AG04450 (cell line): ENCODE results near the gene ANO9. TPM values are rescaled to one million over a fixed set of nuclear protein-coding genes. Genes with fewer than 3 reads are reported as not detected.

Experiments used
- CTCF ChIA-PET: fragments of 300-600, 350-600 bp; formaldehyde crosslinking; extraction: SDS; loops from one replicate; lab custom pipeline; 2022; ENCODE audit warnings: antibody characterized with exemption, inconsistent platforms; lab: Charles Lee
- POLR2A ChIA-PET: fragments of 350-600 bp; formaldehyde crosslinking; extraction: SDS; loops from one replicate; lab custom pipeline; 2021; ENCODE audit warnings: antibody characterized with exemption, inconsistent platforms; lab: Yijun Ruan, JAX
- DNase-seq: peaks from one replicate; pipeline ENCODE4 v3.0.0-alpha.2; 2011; ENCODE audit warnings: low read depth, low spot score
- H3K27ac ChIP-seq: one replicate; pipeline ENCODE4 v1.5.1; 2012; ENCODE audit warnings: low read depth, low read length, control low read depth
- H3K27me3 ChIP-seq: one replicate; pipeline ENCODE4 v1.6.0; 2012; ENCODE audit warnings: low read length; ENCODE audit not compliant: control insufficient read depth, insufficient read depth
- H3K4me3 ChIP-seq: 2 replicates; pipeline ENCODE4 v1.5.1; 2011; ENCODE audit warnings: mild to moderate bottlenecking, low read depth, low read length, control low read depth
- H3K9me3 ChIP-seq: 2 replicates; pipeline ENCODE4 v1.5.1; 2012; ENCODE audit warnings: low read length; ENCODE audit not compliant: control insufficient read depth, insufficient read depth
- CTCF ChIP-seq: IDR thresholded peaks from 2 replicates; pipeline ENCODE4 v1.5.1; 2011; ENCODE audit warnings: low read depth, low read length, control low read depth, inconsistent platforms
- polyA plus RNA-seq: library from polyadenylated mRNA; depleted of rRNA; stranded (reverse); fragments of >200 nt; gene quantifications from 2 replicates; pipeline ENCODE4 v1.2.3, GENCODE V29; 2011; rRNA removed
- small RNA-seq: library from RNA; depleted of rRNA; stranded (forward); fragments of <200 nt; gene quantifications from one replicate; pipeline ENCODE3, GENCODE V24; 2012; ENCODE audit warnings: low read depth; ENCODE audit not compliant: insufficient read length

Gene ANO9
- polyA plus RNA-seq, 1 experiment, result 0.10 TPM

GRCh38 chr11:369336-370018 lies 72.3 kb downstream of the ANO9 start, which contains the start of gene B4GALNT4:
Gene B4GALNT4, plus strand, starts transcription at chr11:369499. Its CDS starts 305 bp downstream, at chr11:369804.
- ChIA-PET POLR2A (no interaction called here), CTCF (interaction anchor here (1.3 kb wide), 1 partner anchor 119 kb away, joined by 3 read pairs; no protein-coding TSS in a partner anchor)
- Histone ChIP-seq H3K27ac (no peak within 1 kb of the TSS), H3K4me3 (peak within 1 kb of the TSS; percentile 64), H3K27me3 (peaks cover 19% of the 10 kb centered on the region), H3K9me3 (peaks cover 9% of the 10 kb centered on the region; the same call in 1 of the 2 replicates)
- DNase-seq, result no peak
- no peak for TF ChIP-seq CTCF

GRCh38 chr11:368414-369335 lies 73.1 kb downstream of the ANO9 start:
- no peak for DNase-seq
- ChIA-PET CTCF (interaction anchor here (0.6 to 1.3 kb wide), 2 partner anchors 118 to 166 kb away, joined by 3 read pairs; no protein-coding TSS in a partner anchor), POLR2A (interaction anchor here (0.9 kb wide), 1 partner anchor 13 kb away, joined by 3 read pairs; no protein-coding TSS in a partner anchor)
- peaks cover 6% of the 10 kb centered on the region; the same call in 1 of the 2 replicates for H3K9me3 ChIP-seq
- H3K27me3 ChIP-seq, result peaks cover 19% of the 10 kb centered on the region
- peak overlapping the region; percentile 50 for H3K4me3 ChIP-seq
- TF ChIP-seq CTCF, result no peak
- H3K27ac ChIP-seq, result no peak overlapping the region

- ChIA-PET CTCF (interaction anchor here (1.3 kb wide), 1 partner anchor 117 kb away, joined by 3 read pairs; no protein-coding TSS in a partner anchor), POLR2A (interaction anchor here (0.9 kb wide), 1 partner anchor 12 kb away, joined by 3 read pairs; no protein-coding TSS in a partner anchor)
- no peak overlapping the region for H3K4me3 ChIP-seq
- no peak overlapping the region for H3K27ac ChIP-seq
- no peak for DNase-seq
- peaks cover 19% of the 10 kb centered on the region for H3K27me3 ChIP-seq
- peaks cover 3% of the 10 kb centered on the region; the same call in 1 of the 2 replicates for H3K9me3 ChIP-seq
- no peak for TF ChIP-seq CTCF
Observed at GRCh38 chr11:367956-368413, 73.8 kb downstream of the ANO9 start.

Small RNAs within 50 kb of the gene (small RNA-seq; reads per million reads assigned to genes)
- gene RN7SL838P, result not detected

Other genes with a start within 250 kb of the ANO9 start
- gene SCGB1C1, start 248.9 kb downstream of the ANO9 start, polyA plus RNA-seq, result not detected in 2 replicates
- gene BET1L, start 234.6 kb downstream of the ANO9 start, polyA plus RNA-seq, result 75.0 and 86.4 TPM in 2 replicates
- gene RIC8A, start 234.3 kb downstream of the ANO9 start, polyA plus RNA-seq, result 118 and 153 TPM in 2 replicates
- gene SIRT3, start 205.7 kb downstream of the ANO9 start, polyA plus RNA-seq, result 14.7 and 15.8 TPM in 2 replicates
- 138 and 148 TPM in 2 replicates for gene PSMD13, start 205.0 kb downstream of the ANO9 start, polyA plus RNA-seq
- not detected in 2 replicates for gene NLRP6, start 163.6 kb downstream of the ANO9 start, polyA plus RNA-seq
- gene PGGHG, start 152.9 kb downstream of the ANO9 start, polyA plus RNA-seq, result 4.0 and 5.2 TPM in 2 replicates
- gene IFITM5, start 142.5 kb downstream of the ANO9 start, polyA plus RNA-seq, result not detected in 2 replicates
- 219 and 367 TPM in 2 replicates for gene IFITM2, start 134.2 kb downstream of the ANO9 start, polyA plus RNA-seq
- 62.1 and 81.6 TPM in 2 replicates for gene IFITM1, start 128.0 kb downstream of the ANO9 start, polyA plus RNA-seq
- gene IFITM3, start 121.2 kb downstream of the ANO9 start, polyA plus RNA-seq, result 426 and 760 TPM in 2 replicates
- gene B4GALNT4, start 72.5 kb downstream of the ANO9 start, polyA plus RNA-seq, result 7.8 and 9.5 TPM in 2 replicates
- 0.55 and 1.1 TPM in 2 replicates for gene PKP3, start 47.8 kb downstream of the ANO9 start, polyA plus RNA-seq
- gene SIGIRR, start 27.0 kb downstream of the ANO9 start, polyA plus RNA-seq, result 17.8 and 20.9 TPM in 2 replicates
- 15.8 and 19.7 TPM in 2 replicates for gene PTDSS2, start 8.3 kb upstream of the ANO9 start, polyA plus RNA-seq
- 98.6 and 168 TPM in 2 replicates for gene RNH1, start 65.2 kb upstream of the ANO9 start, polyA plus RNA-seq
- 44.7 and 58.7 TPM in 2 replicates for gene HRAS, start 93.6 kb upstream of the ANO9 start, polyA plus RNA-seq
- 0.86 and 1.5 TPM in 2 replicates for gene LRRC56, start 95.5 kb upstream of the ANO9 start, polyA plus RNA-seq
- gene LMNTD2, start 118.7 kb upstream of the ANO9 start, polyA plus RNA-seq, result 0.32 and 0.67 TPM in 2 replicates
- gene RASSF7, start 119.0 kb upstream of the ANO9 start, polyA plus RNA-seq, result 2.5 and 4.3 TPM in 2 replicates
- gene PHRF1, start 134.5 kb upstream of the ANO9 start, polyA plus RNA-seq, result 7.3 and 8.4 TPM in 2 replicates
- 2.4 and 3.6 TPM in 2 replicates for gene IRF7, start 173.9 kb upstream of the ANO9 start, polyA plus RNA-seq
- not detected in 2 replicates for gene CDHR5, start 182.9 kb upstream of the ANO9 start, polyA plus RNA-seq
- gene SCT, start 185.2 kb upstream of the ANO9 start, polyA plus RNA-seq, result not detected in 2 replicates
- gene DRD4, start 195.3 kb upstream of the ANO9 start, polyA plus RNA-seq, result 0.05 TPM in 1 of 2 replicates, not detected in the other